Small intestine (tissue), 7 donors: Measurements from ENCODE around the gene SRXN1. TPM values are rescaled to one million over a fixed set of nuclear protein-coding genes. Genes with fewer than 3 reads are reported as not detected.
A peak's percentile ranks its signal among the peaks of the same experiment; 100 is the strongest.

Source experiments
- DNase-seq, 2 donors: peaks; one replicate each; pipeline versions ENCODE4 v3.0.0 to v3.0.0-alpha.2; 2013
- FAIRE-seq: peaks from 2 replicates; lab custom pipeline; 2012; peaks lifted over from hg19 to GRCh38; lab: Jason Lieb, UNC
- H3K27ac ChIP-seq, 3 donors: one replicate each; pipeline ENCODE4 v1.5.1; 2013; ENCODE audit warnings: low read length in 2 of 3, mild to moderate bottlenecking in 2 of 3, control low read depth in 1 of 3, inconsistent platforms in 1 of 3, low read depth in 1 of 3, moderate library complexity in 1 of 3
- H3K27me3 ChIP-seq, 3 donors: one replicate each; pipeline ENCODE4 v1.6.1; 2013; ENCODE audit warnings: low read length in 3 of 3, inconsistent platforms in 1 of 3; ENCODE audit not compliant: control insufficient read depth in 3 of 3, insufficient read depth in 3 of 3
- H3K36me3 ChIP-seq, 3 donors: one replicate each; pipeline ENCODE4 v1.6.1; 2013; ENCODE audit warnings: low read length in 3 of 3, inconsistent platforms in 1 of 3, low read depth in 1 of 3, mild to moderate bottlenecking in 1 of 3, moderate library complexity in 1 of 3; ENCODE audit not compliant: control insufficient read depth in 3 of 3, insufficient read depth in 2 of 3
- H3K4me1 ChIP-seq, 3 donors: one replicate each; pipeline ENCODE4 v1.6.1; 2013; ENCODE audit warnings: low read length in 2 of 3, inconsistent platforms in 1 of 3, low read depth in 1 of 3, mild to moderate bottlenecking in 1 of 3, moderate library complexity in 1 of 3; ENCODE audit not compliant: control insufficient read depth in 3 of 3, insufficient read depth in 2 of 3
- H3K4me3 ChIP-seq, 3 donors: one replicate each; pipeline ENCODE4 v1.5.1; 2013; ENCODE audit warnings: low read length in 3 of 3, control low read depth in 1 of 3, inconsistent platforms in 1 of 3, low read depth in 1 of 3, mild to moderate bottlenecking in 1 of 3, moderate library complexity in 1 of 3
- H3K9me3 ChIP-seq, 2 donors: one replicate each; pipeline ENCODE4 v1.6.1; 2013; ENCODE audit warnings: low read depth in 1 of 2, low read length in 1 of 2; ENCODE audit not compliant: control insufficient read depth in 2 of 2, insufficient read depth in 1 of 2
- WGBS, 3 donors: extraction: QIAGEN DNeasy Blood & Tissue Kit; methylation state at CpG; one replicate each; pipeline ENCODE4 v1.1.7; 2013; 5-methylcytosine and 5-hydroxymethylcytosine counted together
- polyA plus RNA-seq, 4 donors: library from polyadenylated mRNA; stranded (reverse) in 3 of 4; unstranded in 1 of 4; fragments of 200-250 nt in 3 of 4; fragments of 120-200 nt in 1 of 4; gene quantifications; one replicate each; pipeline versions ENCODE4 v1.2.1 to v1.2.3, GENCODE V29; 2013
- donor health status: healthy with polysubstance abuse.
- donor health status: control.
- donor health status: control.
- donor health status: Bipolar disorder and iron deficiency.
- donor health status: healthy.

SRXN1 gene
- polyA plus RNA-seq, 4 donors: 9.5 to 33.2 (median 30.9) TPM

- 18 to 35% (median 28%) methylated on average over 12 of the region's 12 CpGs for WGBS, 3 donors
- FAIRE-seq: no peak
- DNase-seq: peak in 1 of 2 donors; percentile 29
Measured at GRCh38 chr20:641516-641875, 11.5 kb downstream of the SRXN1 start.

GRCh38 chr20:640674-641515 is 12.1 kb downstream of the SRXN1 start:
- H3K27ac ChIP-seq: no peak overlapping the region
- H3K4me1 ChIP-seq: peaks cover 0 to 3% (median 0%) of the 10 kb centered on the region in 3 donors
- FAIRE-seq (no peak), DNase-seq (no peak)
- H3K36me3 ChIP-seq: no peaks in the 10 kb centered on the region
- peaks cover 0 to 12% (median 3%) of the 10 kb centered on the region in 3 donors for H3K27me3 ChIP-seq
- 45 to 64% (median 57%) methylated on average over 11 of the region's 11 CpGs for WGBS, 3 donors
- H3K9me3 ChIP-seq: no peaks in the 10 kb centered on the region
- no peak overlapping the region for H3K4me3 ChIP-seq

More at GRCh38 chr20:641516-641875, 11.5 kb downstream of the SRXN1 start:
- no peaks in the 10 kb centered on the region for H3K36me3 ChIP-seq
- peaks cover 0 to 3% (median 0%) of the 10 kb centered on the region in 3 donors for H3K4me1 ChIP-seq
- no peak overlapping the region for H3K27ac ChIP-seq
- no peak overlapping the region for H3K4me3 ChIP-seq
- H3K27me3 ChIP-seq: peaks cover 0 to 9% (median 3%) of the 10 kb centered on the region in 3 donors
- H3K9me3 ChIP-seq: no peaks in the 10 kb centered on the region

GRCh38 chr20:638579-638978 is 14.4 kb downstream of the SRXN1 start:
- H3K4me3 ChIP-seq: no peak overlapping the region
- no peak overlapping the region for H3K27ac ChIP-seq
- peaks cover 0 to 3% (median 0%) of the 10 kb centered on the region in 3 donors for H3K4me1 ChIP-seq
- H3K9me3 ChIP-seq: no peaks in the 10 kb centered on the region
- WGBS, 3 donors: 71 to 75% (median 73%) methylated on average over 1 of the region's 1 CpG
- FAIRE-seq (no peak), DNase-seq (no peak)
- H3K27me3 ChIP-seq: peaks cover 0 to 20% (median 3%) of the 10 kb centered on the region in 3 donors
- H3K36me3 ChIP-seq: no peaks in the 10 kb centered on the region

- no peak overlapping the region for H3K4me3 ChIP-seq
- peaks cover 0 to 22% (median 0%) of the 10 kb centered on the region in 3 donors for H3K27me3 ChIP-seq
- no peaks in the 10 kb centered on the region for H3K36me3 ChIP-seq
- no peak overlapping the region for H3K27ac ChIP-seq
- 48 to 80% (median 71%) methylated on average over 2 of the region's 2 CpGs for WGBS, 3 donors
- H3K4me1 ChIP-seq: peaks cover 0 to 2% (median 0%) of the 10 kb centered on the region in 3 donors
- H3K9me3 ChIP-seq: no peaks in the 10 kb centered on the region
- DNase-seq: no peak
- FAIRE-seq: no peak
Measured at GRCh38 chr20:637559-637958, 15.4 kb downstream of the SRXN1 start.

GRCh38 chr20:635893-636338 is 17.1 kb downstream of the SRXN1 start:
- Histone ChIP-seq H3K4me3 (no peak overlapping the region), H3K36me3 (no peaks in the 10 kb centered on the region), H3K4me1 (no peaks in the 10 kb centered on the region), H3K9me3 (no peaks in the 10 kb centered on the region), H3K27ac (no peak overlapping the region), H3K27me3 (peaks cover 0 to 19% (median 0%) of the 10 kb centered on the region in 3 donors)
- 40 to 56% (median 54%) methylated on average over 7 of the region's 7 CpGs for WGBS, 3 donors
- DNase-seq (no peak), FAIRE-seq (no peak)

GRCh38 chr20:635028-635892 is 17.7 kb downstream of the SRXN1 start:
- DNase-seq (no peak), FAIRE-seq (no peak)
- H3K27ac ChIP-seq: no peak overlapping the region
- no peaks in the 10 kb centered on the region for H3K4me1 ChIP-seq
- H3K9me3 ChIP-seq: no peaks in the 10 kb centered on the region
- H3K27me3 ChIP-seq: peaks cover 0 to 21% (median 0%) of the 10 kb centered on the region in 3 donors
- WGBS, 3 donors: 57 to 65% (median 60%) methylated on average over 9 of the region's 9 CpGs
- no peaks in the 10 kb centered on the region for H3K36me3 ChIP-seq
- no peak overlapping the region for H3K4me3 ChIP-seq

GRCh38 chr20:634148-634925 is 18.7 kb downstream of the SRXN1 start:
- FAIRE-seq (no peak), DNase-seq (no peak)
- no peak overlapping the region for H3K27ac ChIP-seq
- WGBS, 3 donors: 43 to 58% (median 54%) methylated on average over 14 of the region's 14 CpGs
- no peak overlapping the region for H3K4me3 ChIP-seq
- H3K36me3 ChIP-seq: no peaks in the 10 kb centered on the region
- no peaks in the 10 kb centered on the region for H3K9me3 ChIP-seq
- no peaks in the 10 kb centered on the region for H3K4me1 ChIP-seq
- peaks cover 0 to 21% (median 0%) of the 10 kb centered on the region in 3 donors for H3K27me3 ChIP-seq
